Caco-2 (cell line): ENCODE measurements around the gene CYP46A1. TPM values are rescaled to one million over a fixed set of nuclear protein-coding genes. Genes with fewer than 3 reads are reported as not detected.

Source experiments
- BruUV-seq: library from RNA; stranded (reverse); fragments of 400-500 nt; replicated peaks from 2 replicates; lab custom pipeline; 2021; lab: Mats Ljungman, UMichigan
- CTCF ChIA-PET: fragments of 300-600 bp; sonication (Branson Sonifier 250); formaldehyde crosslinking; loops from one replicate; lab custom pipeline; 2022; ENCODE audit warnings: antibody characterized with exemption; lab: Charles Lee
- POLR2A ChIA-PET: fragments of 300-600 bp; sonication (Branson Sonifier 250); formaldehyde crosslinking; loops from one replicate; lab custom pipeline; 2022; ENCODE audit warnings: antibody characterized with exemption; lab: Charles Lee
- DNase-seq, 2 experiments: peaks; one replicate each; pipeline versions ENCODE4 v3.0.0 to v3.0.0-alpha.2; 2020 to 2022
- H3K27me3 ChIP-seq: replicated peaks from 2 replicates; pipeline ENCODE4 v1.6.0; 2011; ENCODE audit warnings: low read length; ENCODE audit not compliant: control insufficient read depth, insufficient read depth
- H3K36me3 ChIP-seq: 2 replicates; pipeline ENCODE4 v1.5.1; 2011; ENCODE audit warnings: low read length; ENCODE audit not compliant: control insufficient read depth, insufficient read depth
- H3K4me1 ChIP-seq: fragments of 250-450 bp; sonication (Bioruptor Pico); 2 replicates; pipeline ENCODE4 v1.5.1; 2020; ENCODE audit warnings: mild to moderate bottlenecking
- H3K4me3 ChIP-seq: 2 replicates; pipeline ENCODE4 v1.5.1; 2011; ENCODE audit warnings: low read depth, mild to moderate bottlenecking, control low read depth, low read length
- H3K9me3 ChIP-seq: fragments of 250-450 bp; sonication (Bioruptor Pico); 2 replicates; pipeline ENCODE4 v1.5.1; 2020; ENCODE audit warnings: mild to moderate bottlenecking, moderate library complexity
- H3K27ac Mint-ChIP-seq: one replicate; pipeline ENCODE4 v1.8.0; 2022; ENCODE audit warnings: mixed read lengths; ENCODE audit not compliant: unreplicated experiment
- H3K27me3 Mint-ChIP-seq: one replicate; pipeline ENCODE4 v1.8.0; 2022; ENCODE audit warnings: mixed read lengths; ENCODE audit not compliant: insufficient read depth, unreplicated experiment
- H3K36me3 Mint-ChIP-seq: one replicate; pipeline ENCODE4 v1.8.0; 2022; ENCODE audit warnings: mild to moderate bottlenecking, mixed read lengths; ENCODE audit not compliant: insufficient read depth, unreplicated experiment
- H3K4me1 Mint-ChIP-seq: one replicate; pipeline ENCODE4 v1.8.0; 2022; ENCODE audit warnings: low read depth, mixed read lengths; ENCODE audit not compliant: unreplicated experiment
- H3K4me3 Mint-ChIP-seq: one replicate; pipeline ENCODE4 v1.8.0; 2022; ENCODE audit warnings: mild to moderate bottlenecking, moderate library complexity, mixed read lengths; ENCODE audit not compliant: unreplicated experiment
- H3K9me3 Mint-ChIP-seq: one replicate; pipeline ENCODE4 v1.8.0; 2022; ENCODE audit warnings: mixed read lengths; ENCODE audit not compliant: unreplicated experiment
- CTCF ChIP-seq, 2 experiments: fragments of 200-600 bp in 1 of 2; IDR thresholded peaks; 1 replicate in 1 of 2; 2 replicates in 1 of 2; pipeline versions ENCODE4 v1.5.1 to v1.8.0; 2011 to 2022; ENCODE audit warnings: antibody characterized with exemption in 1 of 2, control low read depth in 1 of 2, inconsistent platforms in 1 of 2, low read depth in 1 of 2, low read length in 1 of 2, mild to moderate bottlenecking in 1 of 2, moderate library complexity in 1 of 2; ENCODE audit not compliant: insufficient read depth in 1 of 2, severe bottlenecking in 1 of 2, unreplicated experiment in 1 of 2
- intact Hi-C: fragments of 100-400 bp; cut with micrococcal nuclease; formaldehyde crosslinking; loops from one replicate; pipeline ENCODE4 v1.10.0; 2022; ENCODE audit not compliant: unreplicated experiment
- total RNA-seq: library from RNA; stranded (reverse); gene quantifications from 2 replicates; pipeline ENCODE4 v1.2.3, GENCODE V29; 2022

The CYP46A1 gene
- total RNA-seq, 1 experiment from 2014 or later: 0.09 TPM

GRCh38 chr14:99755629-99756603, 71.8 kb downstream of the CYP46A1 start:
- H3K27ac Mint-ChIP-seq: no peak overlapping the region

GRCh38 chr14:99756796-99757195, 72.7 kb downstream of the CYP46A1 start:
- no peak for TF ChIP-seq CTCF (IDR thresholded peaks at IDR 0.05; ENCODE audit: insufficient read depth in 1 of 2, low read depth in 1 of 2, low read length in 1 of 2, severe bottlenecking in 1 of 2, unreplicated experiment in 1 of 2)
- intact Hi-C loops: no loop called here
- Histone ChIP-seq H3K27me3 (no peaks in the 10 kb centered on the region), H3K36me3 (no peaks in the 10 kb centered on the region), H3K4me1 (no peaks in the 10 kb centered on the region), H3K4me3 (no peak overlapping the region), H3K9me3 (no peaks in the 10 kb centered on the region)
- H3K4me1 Mint-ChIP-seq: peaks cover 6% of the 10 kb centered on the region
- no peaks in the 10 kb centered on the region for H3K36me3 Mint-ChIP-seq
- BruUV-seq: no TSS peak
- POLR2A ChIA-PET: no interaction called here
- no peak overlapping the region for H3K4me3 Mint-ChIP-seq
- no peaks in the 10 kb centered on the region for H3K9me3 Mint-ChIP-seq
- CTCF ChIA-PET: no interaction called here
- no peaks in the 10 kb centered on the region for H3K27me3 Mint-ChIP-seq
- no peak for DNase-seq
- no peak overlapping the region for H3K27ac Mint-ChIP-seq

More at GRCh38 chr14:99755629-99756603, 71.8 kb downstream of the CYP46A1 start:
- H3K4me3 Mint-ChIP-seq: no peak overlapping the region
- H3K4me1 Mint-ChIP-seq: peaks cover 6% of the 10 kb centered on the region
- intact Hi-C loops: no loop called here
- ChIA-PET POLR2A (no interaction called here), CTCF (interaction anchor here (1.0 kb wide), 1 partner anchor 25 kb away, joined by 5 read pairs; no protein-coding TSS in a partner anchor)
- no TSS peak for BruUV-seq
- Histone ChIP-seq H3K36me3 (no peaks in the 10 kb centered on the region), H3K27me3 (no peaks in the 10 kb centered on the region), H3K4me3 (no peak overlapping the region), H3K9me3 (no peaks in the 10 kb centered on the region), H3K4me1 (no peaks in the 10 kb centered on the region)
- no peak for DNase-seq
- TF ChIP-seq CTCF (IDR thresholded peaks at IDR 0.05; ENCODE audit: insufficient read depth in 1 of 2, low read depth in 1 of 2, low read length in 1 of 2, severe bottlenecking in 1 of 2, unreplicated experiment in 1 of 2): no peak
- H3K36me3 Mint-ChIP-seq: no peaks in the 10 kb centered on the region
- peaks cover 4% of the 10 kb centered on the region for H3K27me3 Mint-ChIP-seq
- no peaks in the 10 kb centered on the region for H3K9me3 Mint-ChIP-seq

- POLR2A ChIA-PET: no interaction called here
- DNase-seq: no peak
- Mint-ChIP-seq H3K27ac (no peak overlapping the region), H3K4me1 (peaks cover 6% of the 10 kb centered on the region), H3K27me3 (no peaks in the 10 kb centered on the region), H3K9me3 (no peaks in the 10 kb centered on the region), H3K4me3 (no peak overlapping the region), H3K36me3 (no peaks in the 10 kb centered on the region)
- no TSS peak for BruUV-seq
- Histone ChIP-seq H3K4me1 (no peaks in the 10 kb centered on the region), H3K36me3 (no peaks in the 10 kb centered on the region), H3K9me3 (no peaks in the 10 kb centered on the region), H3K27me3 (no peaks in the 10 kb centered on the region), H3K4me3 (no peak overlapping the region)
- no peak for TF ChIP-seq CTCF (IDR thresholded peaks at IDR 0.05; ENCODE audit: insufficient read depth in 1 of 2, low read depth in 1 of 2, low read length in 1 of 2, severe bottlenecking in 1 of 2, unreplicated experiment in 1 of 2)
- intact Hi-C loops: no loop called here
- CTCF ChIA-PET: no interaction called here
Measured at GRCh38 chr14:99757331-99758070, 73.4 kb downstream of the CYP46A1 start.
